ENCODE results near the gene ASIC2.

GRCh38 chr17:33240362-33240761 lies 52.7 kb downstream of the ASIC2 start:
- TF ChIP-seq POLR2A (IDR thresholded peaks at IDR 0.05) (no peak), POLR2AphosphoS5 (IDR thresholded peaks at IDR 0.05) (no peak)
- TF ChIP-seq, protein P1, sequence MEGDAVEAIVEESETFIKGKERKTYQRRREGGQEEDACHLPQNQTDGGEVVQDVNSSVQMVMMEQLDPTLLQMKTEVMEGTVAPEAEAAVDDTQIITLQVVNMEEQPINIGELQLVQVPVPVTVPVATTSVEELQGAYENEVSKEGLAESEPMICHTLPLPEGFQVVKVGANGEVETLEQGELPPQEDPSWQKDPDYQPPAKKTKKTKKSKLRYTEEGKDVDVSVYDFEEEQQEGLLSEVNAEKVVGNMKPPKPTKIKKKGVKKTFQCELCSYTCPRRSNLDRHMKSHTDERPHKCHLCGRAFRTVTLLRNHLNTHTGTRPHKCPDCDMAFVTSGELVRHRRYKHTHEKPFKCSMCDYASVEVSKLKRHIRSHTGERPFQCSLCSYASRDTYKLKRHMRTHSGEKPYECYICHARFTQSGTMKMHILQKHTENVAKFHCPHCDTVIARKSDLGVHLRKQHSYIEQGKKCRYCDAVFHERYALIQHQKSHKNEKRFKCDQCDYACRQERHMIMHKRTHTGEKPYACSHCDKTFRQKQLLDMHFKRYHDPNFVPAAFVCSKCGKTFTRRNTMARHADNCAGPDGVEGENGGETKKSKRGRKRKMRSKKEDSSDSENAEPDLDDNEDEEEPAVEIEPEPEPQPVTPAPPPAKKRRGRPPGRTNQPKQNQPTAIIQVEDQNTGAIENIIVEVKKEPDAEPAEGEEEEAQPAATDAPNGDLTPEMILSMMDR (IDR thresholded peaks at IDR 0.05 in 8 of 11, conservative IDR thresholded peaks at IDR 0.05 in 3 of 11) = no peak
